Panc1 (cell line): ENCODE data around the gene SERAC1.
"Not testable (repeated sequence)": the region's sequence is repeated elsewhere in the genome, so short reads cannot be mapped to it uniquely, and the experiment has no call there.

Experiments
- CTCF ChIP-seq: fragments of 450-650 bp; IDR thresholded peaks from 2 replicates; pipeline ENCODE4 v1.5.1; 2017; ENCODE audit warnings: mild to moderate bottlenecking
- POLR2AphosphoS5 ChIP-seq: IDR thresholded peaks from 2 replicates; pipeline ENCODE4 v1.6.1; 2012; ENCODE audit warnings: mild to moderate bottlenecking, low read depth, low read length, moderate library complexity
- REST ChIP-seq, 2 experiments: IDR thresholded peaks; 2 replicates each; pipeline ENCODE4 v1.6.1; 2011 to 2012; ENCODE audit warnings: low read depth in 2 of 2, control low read depth in 1 of 2, low read length in 1 of 2, mild to moderate bottlenecking in 1 of 2, moderate library complexity in 1 of 2; ENCODE audit not compliant: insufficient read depth in 1 of 2
- TCF7L2 ChIP-seq: IDR thresholded peaks from 2 replicates; pipeline ENCODE4 v1.6.1; 2011; ENCODE audit warnings: mild to moderate bottlenecking, low read depth, low read length, inconsistent platforms

GRCh38 chr6:158169634-158170033 lies 1.6 kb upstream of the SERAC1 start:
- TF ChIP-seq CTCF; POLR2AphosphoS5; TCF7L2; REST (IDR thresholded peaks at IDR 0.05; ENCODE audit: insufficient read depth in 1 of 2, low read depth in 2 of 2, low read length in 1 of 2): not testable (repeated sequence)
